AG08396 (cell line): ENCODE data around the gene VWA3B.
A peak's percentile ranks its signal among the peaks of the same experiment; 100 is the strongest.
"Not testable (repeated sequence)": the region's sequence is repeated elsewhere in the genome, so short reads cannot be mapped to it uniquely, and the experiment has no call there.

Experiments used
- DNase-seq: peaks from one replicate; pipeline ENCODE4 v3.0.0; 2012; ENCODE audit warnings: low spot score, mixed read lengths

VWA3B gene

GRCh38 chr2:98253461-98254070 is 166.6 kb downstream of the VWA3B start:
- no peak for DNase-seq

- no peak for DNase-seq
These were observed 167.6 kb downstream of the VWA3B start for GRCh38 chr2:98254504-98255059.

- DNase-seq, result no peak
These were observed 171.9 kb downstream of the VWA3B start for GRCh38 chr2:98258906-98259305.

- no peak for DNase-seq
These were observed 176.4 kb downstream of the VWA3B start for GRCh38 chr2:98263362-98263761.

- DNase-seq, result not testable (repeated sequence)
These were observed 181.3 kb downstream of the VWA3B start for GRCh38 chr2:98268225-98268624.

- peak; percentile 59 for DNase-seq
These were observed 182.3 kb downstream of the VWA3B start for GRCh38 chr2:98269274-98269673.

GRCh38 chr2:98269830-98270229 is 182.9 kb downstream of the VWA3B start:
- peak; percentile 24 for DNase-seq

- DNase-seq, result no peak
These were observed 190.3 kb downstream of the VWA3B start for GRCh38 chr2:98277162-98277859.

- no peak for DNase-seq
These were observed 191.1 kb downstream of the VWA3B start for GRCh38 chr2:98278074-98278473.

GRCh38 chr2:98280376-98281102 is 193.6 kb downstream of the VWA3B start:
- DNase-seq, result peak; percentile 21

GRCh38 chr2:98281607-98282006 is 194.6 kb downstream of the VWA3B start:
- DNase-seq, result no peak

- DNase-seq, result no peak
These were observed 195.1 kb downstream of the VWA3B start for GRCh38 chr2:98282109-98282508.

- no peak for DNase-seq
These were observed 206.1 kb downstream of the VWA3B start for GRCh38 chr2:98293030-98293429.

- DNase-seq, result no peak
These were observed 207.1 kb downstream of the VWA3B start for GRCh38 chr2:98293931-98294687.

GRCh38 chr2:98294711-98295110 is 207.7 kb downstream of the VWA3B start:
- no peak for DNase-seq

- DNase-seq, result no peak
These were observed 208.3 kb downstream of the VWA3B start for GRCh38 chr2:98295275-98295674.

- no peak for DNase-seq
These were observed 208.9 kb downstream of the VWA3B start for GRCh38 chr2:98295721-98296414.

GRCh38 chr2:98296440-98296839 is 209.5 kb downstream of the VWA3B start:
- DNase-seq, result no peak

GRCh38 chr2:98297817-98298682 is 211.1 kb downstream of the VWA3B start:
- DNase-seq, result no peak

- no peak for DNase-seq
These were observed 211.8 kb downstream of the VWA3B start for GRCh38 chr2:98298683-98299164.
